SK-N-SH treated with all-trans-retinoic acid at 6 μM for 48 hours (cell line): ENCODE results near the gene HOXD8.

Experiments used
- ESRRG ChIP-seq: fragments of 250-450 bp; sonication (Bioruptor Pico); IDR thresholded peaks from 2 replicates; pipeline ENCODE4 v1.6.1; 2021; ENCODE audit warnings: mild to moderate bottlenecking
- GLIS3 ChIP-seq: fragments of 250-450 bp; sonication (Bioruptor Pico); IDR thresholded peaks from 2 replicates; pipeline ENCODE4 v1.5.0; 2020; ENCODE audit warnings: mild to moderate bottlenecking, moderate library complexity
- ISL1 ChIP-seq: fragments of 250-450 bp; sonication (Bioruptor Pico); IDR thresholded peaks from 2 replicates; pipeline ENCODE4 v2.1.2; 2022; ENCODE audit warnings: mild to moderate bottlenecking, moderate library complexity
- OSR1 ChIP-seq: fragments of 250-450 bp; sonication (Bioruptor Pico); IDR thresholded peaks from 2 replicates; pipeline ENCODE4 v1.8.0; 2022; ENCODE audit warnings: moderate library complexity, mild to moderate bottlenecking, inconsistent platforms
- RARB ChIP-seq: fragments of 250-450 bp; sonication (Bioruptor Pico); IDR thresholded peaks from 2 replicates; pipeline ENCODE4 v1.8.0; 2021; ENCODE audit warnings: mild to moderate bottlenecking, moderate library complexity
- SNAI2 ChIP-seq: fragments of 250-450 bp; sonication (Bioruptor Pico); IDR thresholded peaks from 2 replicates; pipeline ENCODE4 v1.5.0; 2020; ENCODE audit warnings: mild to moderate bottlenecking, moderate library complexity
- TCF4 ChIP-seq: fragments of 250-450 bp; sonication (Bioruptor Pico); IDR thresholded peaks from 2 replicates; pipeline ENCODE4 v1.8.0; 2021; ENCODE audit warnings: mild to moderate bottlenecking, moderate library complexity, borderline replicate concordance
- ZC3H10 ChIP-seq: fragments of 250-450 bp; sonication (Bioruptor Pico); IDR thresholded peaks from 2 replicates; pipeline ENCODE4 v1.5.1; 2021; ENCODE audit warnings: mild to moderate bottlenecking, moderate library complexity
- ZFP3 ChIP-seq: fragments of 250-450 bp; sonication (Bioruptor Pico); IDR thresholded peaks from 2 replicates; pipeline ENCODE4 v1.5.0; 2020; ENCODE audit warnings: mild to moderate bottlenecking, moderate library complexity
- ZFP30 ChIP-seq: fragments of 450-650 bp; formaldehyde crosslinking; IDR thresholded peaks from 2 replicates; pipeline ENCODE4 v1.5.0; 2022; ENCODE audit warnings: mild to moderate bottlenecking, moderate library complexity
- ZNF8 ChIP-seq: fragments of 450-650 bp; formaldehyde crosslinking; IDR thresholded peaks from 2 replicates; pipeline ENCODE4 v1.5.0; 2020; ENCODE audit warnings: mild to moderate bottlenecking, moderate library complexity
- TF ChIP-seq, protein P1 (sequence below): fragments of 250-450 bp; sonication (Bioruptor Pico); IDR thresholded peaks from 2 replicates; pipeline ENCODE4 v1.5.1; 2020; ENCODE audit warnings: low read depth, mild to moderate bottlenecking, moderate library complexity

DNA sequence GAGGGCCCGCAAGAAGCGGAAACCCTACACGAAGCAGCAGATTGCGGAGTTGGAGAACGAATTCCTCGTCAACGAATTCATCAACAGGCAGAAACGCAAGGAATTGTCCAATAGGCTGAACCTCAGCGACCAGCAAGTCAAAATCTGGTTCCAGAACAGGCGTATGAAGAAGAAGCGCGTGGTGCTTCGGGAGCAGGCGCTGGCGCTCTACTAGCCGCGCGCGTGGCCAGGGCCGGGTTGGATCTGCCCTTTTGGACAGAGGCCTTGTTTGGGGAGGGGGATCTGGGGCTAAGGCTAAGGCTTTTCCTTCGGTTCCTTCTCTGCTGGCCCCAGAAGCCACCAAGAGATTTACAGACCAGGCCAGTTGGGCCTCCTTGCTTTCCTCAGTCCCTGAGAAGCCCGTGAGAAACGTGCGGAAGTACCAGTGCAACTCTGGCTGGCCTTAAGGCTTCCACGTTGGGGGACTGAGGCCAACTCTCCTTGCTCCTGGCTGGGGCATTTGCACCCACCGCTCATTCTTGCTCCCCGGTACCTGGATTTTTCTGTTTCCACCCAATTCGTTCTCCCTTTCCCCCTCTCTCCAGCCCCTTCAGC, 28.9 kb upstream of the HOXD8 start:
- no peak for TF ChIP-seq GLIS3 (CRISPR knock-in tag)
- no peak for TF ChIP-seq ZFP30
- TF ChIP-seq ZC3H10 (CRISPR knock-in tag) = no peak
- TF ChIP-seq ZFP3 = no peak
- TF ChIP-seq TCF4 (CRISPR knock-in tag) = no peak
- TF ChIP-seq, protein P1, sequence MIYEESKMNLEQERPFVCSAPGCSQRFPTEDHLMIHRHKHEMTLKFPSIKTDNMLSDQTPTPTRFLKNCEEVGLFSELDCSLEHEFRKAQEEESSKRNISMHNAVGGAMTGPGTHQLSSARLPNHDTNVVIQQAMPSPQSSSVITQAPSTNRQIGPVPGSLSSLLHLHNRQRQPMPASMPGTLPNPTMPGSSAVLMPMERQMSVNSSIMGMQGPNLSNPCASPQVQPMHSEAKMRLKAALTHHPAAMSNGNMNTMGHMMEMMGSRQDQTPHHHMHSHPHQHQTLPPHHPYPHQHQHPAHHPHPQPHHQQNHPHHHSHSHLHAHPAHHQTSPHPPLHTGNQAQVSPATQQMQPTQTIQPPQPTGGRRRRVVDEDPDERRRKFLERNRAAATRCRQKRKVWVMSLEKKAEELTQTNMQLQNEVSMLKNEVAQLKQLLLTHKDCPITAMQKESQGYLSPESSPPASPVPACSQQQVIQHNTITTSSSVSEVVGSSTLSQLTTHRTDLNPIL (CRISPR knock-in tag) = no peak
- TF ChIP-seq ZNF8 (CRISPR knock-in tag) = no peak
- no peak for TF ChIP-seq ISL1
- no peak for TF ChIP-seq OSR1
- TF ChIP-seq RARB (CRISPR knock-in tag) = no peak
- TF ChIP-seq ESRRG (CRISPR knock-in tag) = no peak
- no peak for TF ChIP-seq SNAI2 (CRISPR knock-in tag)
